ENCODE measurements around the gene DUSP11. TPM values are rescaled to one million over a fixed set of nuclear protein-coding genes. Genes with fewer than 3 reads are reported as not detected.
"Not testable (repeated sequence)": the region's sequence is repeated elsewhere in the genome, so short reads cannot be mapped to it uniquely, and the experiment has no call there.

DUSP11 gene
- polyA plus RNA-seq, 1 experiment = 45.2 TPM

GRCh38 chr2:73764945-73765344, 15.0 kb downstream of the DUSP11 start:
- Histone ChIP-seq H3K27me3 (ENCODE audit: control insufficient read depth, insufficient read depth, low read length) (no peaks in the 10 kb centered on the region), H3K9me3 (ENCODE audit: control insufficient read depth, insufficient read depth, low read length) (no peaks in the 10 kb centered on the region), H3K4me3 (ENCODE audit: low read depth, low read length) (no peak overlapping the region), H3K27ac (ENCODE audit: low read depth, low read length) (no peak overlapping the region)
- ChIA-PET POLR2A (no interaction called here), CTCF (no interaction called here)
- TF ChIP-seq CTCF (IDR thresholded peaks at IDR 0.05; ENCODE audit: low read depth, low read length) = no peak
- no peak for DNase-seq (ENCODE audit: low read depth, low spot score)

- H3K27ac ChIP-seq (ENCODE audit: low read depth, low read length) = no peak overlapping the region
- CTCF ChIA-PET = no interaction called here
- no peak for TF ChIP-seq CTCF (IDR thresholded peaks at IDR 0.05; ENCODE audit: low read depth, low read length)
- no peaks in the 10 kb centered on the region for H3K27me3 ChIP-seq (ENCODE audit: control insufficient read depth, insufficient read depth, low read length)
- no peak overlapping the region for H3K4me3 ChIP-seq (ENCODE audit: low read depth, low read length)
- POLR2A ChIA-PET = no interaction called here
- H3K9me3 ChIP-seq (ENCODE audit: control insufficient read depth, insufficient read depth, low read length) = no peaks in the 10 kb centered on the region
- DNase-seq (ENCODE audit: low read depth, low spot score) = no peak
These were observed 17.3 kb downstream of the DUSP11 start for GRCh38 chr2:73762571-73762970.

- H3K27me3 ChIP-seq (ENCODE audit: control insufficient read depth, insufficient read depth, low read length) = no peaks in the 10 kb centered on the region
- no peak for DNase-seq (ENCODE audit: low read depth, low spot score)
- ChIA-PET POLR2A (no interaction called here), CTCF (no interaction called here)
- H3K9me3 ChIP-seq (ENCODE audit: control insufficient read depth, insufficient read depth, low read length) = no peaks in the 10 kb centered on the region
- H3K27ac ChIP-seq (ENCODE audit: low read depth, low read length) = no peak overlapping the region
- no peak for TF ChIP-seq CTCF (IDR thresholded peaks at IDR 0.05; ENCODE audit: low read depth, low read length)
- no peak overlapping the region for H3K4me3 ChIP-seq (ENCODE audit: low read depth, low read length)
These were observed 20.0 kb downstream of the DUSP11 start for GRCh38 chr2:73759904-73760303.

- H3K27ac ChIP-seq (ENCODE audit: low read depth, low read length) = no peak overlapping the region
- no peak overlapping the region for H3K4me3 ChIP-seq (ENCODE audit: low read depth, low read length)
- TF ChIP-seq CTCF (IDR thresholded peaks at IDR 0.05; ENCODE audit: low read depth, low read length) = no peak
- H3K9me3 ChIP-seq (ENCODE audit: control insufficient read depth, insufficient read depth, low read length) = no peaks in the 10 kb centered on the region; the same call in 1 of the 2 replicates
- no peak for DNase-seq (ENCODE audit: low read depth, low spot score)
- ChIA-PET POLR2A (interaction anchor here (1.1 kb wide), 1 partner anchor 22 kb away, joined by 3 read pairs; the partner anchor contains the start of gene TPRKB), CTCF (interaction anchor here (1.0 kb wide), 1 partner anchor 18 kb away, joined by 4 read pairs; no protein-coding TSS in a partner anchor)
- H3K27me3 ChIP-seq (ENCODE audit: control insufficient read depth, insufficient read depth, low read length) = no peaks in the 10 kb centered on the region
These were observed 20.6 kb downstream of the DUSP11 start for GRCh38 chr2:73759285-73759764.

DNA sequence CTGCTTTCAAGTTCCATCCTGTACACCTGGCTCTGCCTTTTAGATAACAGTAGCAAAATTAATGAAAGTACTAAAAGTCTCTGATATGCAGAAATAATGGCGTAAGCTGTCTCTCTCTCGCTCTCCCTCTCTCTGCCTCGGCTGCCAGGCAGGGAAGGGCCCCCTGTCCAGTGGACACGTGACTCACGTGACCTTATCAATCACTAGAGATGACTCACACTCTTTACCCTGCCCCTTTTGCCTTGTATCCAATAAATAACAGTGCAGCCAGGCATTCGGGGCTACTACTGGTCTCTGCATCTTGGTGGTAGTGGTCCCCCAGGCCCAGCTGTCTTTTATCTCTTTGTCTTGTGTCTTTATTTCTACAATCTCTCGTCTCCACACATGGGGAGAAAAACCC, 25.6 kb downstream of the DUSP11 start:
- H3K9me3 ChIP-seq (ENCODE audit: control insufficient read depth, insufficient read depth, low read length); DNase-seq (ENCODE audit: low read depth, low spot score); H3K27me3 ChIP-seq (ENCODE audit: control insufficient read depth, insufficient read depth, low read length); H3K4me3 ChIP-seq (ENCODE audit: low read depth, low read length); POLR2A ChIA-PET; CTCF ChIA-PET; H3K27ac ChIP-seq (ENCODE audit: low read depth, low read length): not testable (repeated sequence)
